Right hindlimb (tissue), 1 donor: ENCODE results near the gene NEAT1.

Experiments
- DNase-seq: peaks from one replicate; pipeline ENCODE4 v3.0.0-alpha.2; 2018

Gene NEAT1

DNA sequence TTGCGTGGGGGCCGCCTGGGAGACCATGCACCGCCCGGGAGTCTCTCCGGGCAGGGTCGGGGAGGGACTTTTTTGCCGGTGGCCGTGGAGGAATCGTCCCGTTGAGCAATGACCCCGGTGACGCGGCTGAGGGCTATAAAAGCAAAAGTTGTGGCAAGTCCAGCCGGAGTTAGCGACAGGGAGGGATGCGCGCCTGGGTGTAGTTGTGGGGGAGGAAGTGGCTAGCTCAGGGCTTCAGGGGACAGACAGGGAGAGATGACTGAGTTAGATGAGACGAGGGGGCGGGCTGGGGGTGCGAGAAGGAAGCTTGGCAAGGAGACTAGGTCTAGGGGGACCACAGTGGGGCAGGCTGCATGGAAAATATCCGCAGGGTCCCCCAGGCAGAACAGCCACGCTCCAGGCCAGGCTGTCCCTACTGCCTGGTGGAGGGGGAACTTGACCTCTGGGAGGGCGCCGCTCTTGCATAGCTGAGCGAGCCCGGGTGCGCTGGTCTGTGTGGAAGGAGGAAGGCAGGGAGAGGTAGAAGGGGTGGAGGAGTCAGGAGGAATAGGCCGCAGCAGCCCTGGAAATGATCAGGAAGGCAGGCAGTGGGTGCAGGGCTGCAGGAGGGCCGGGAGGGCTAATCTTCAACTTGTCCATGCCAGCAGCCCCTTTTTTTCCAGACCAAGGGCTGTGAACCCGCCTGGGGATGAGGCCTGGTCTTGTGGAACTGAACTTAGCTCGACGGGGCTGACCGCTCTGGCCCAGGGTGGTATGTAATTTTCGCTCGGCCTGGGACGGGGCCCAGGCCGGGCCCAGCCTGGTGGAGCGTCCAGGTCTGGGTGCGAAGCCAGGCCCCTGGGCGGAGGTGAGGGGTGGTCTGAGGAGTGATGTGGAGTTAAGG, at the start of gene NEAT1:
NEAT1 (plus strand) TSS at position 166 of the 883 bp plus-strand sequence.
- DNase-seq: peak; percentile 93

DNA sequence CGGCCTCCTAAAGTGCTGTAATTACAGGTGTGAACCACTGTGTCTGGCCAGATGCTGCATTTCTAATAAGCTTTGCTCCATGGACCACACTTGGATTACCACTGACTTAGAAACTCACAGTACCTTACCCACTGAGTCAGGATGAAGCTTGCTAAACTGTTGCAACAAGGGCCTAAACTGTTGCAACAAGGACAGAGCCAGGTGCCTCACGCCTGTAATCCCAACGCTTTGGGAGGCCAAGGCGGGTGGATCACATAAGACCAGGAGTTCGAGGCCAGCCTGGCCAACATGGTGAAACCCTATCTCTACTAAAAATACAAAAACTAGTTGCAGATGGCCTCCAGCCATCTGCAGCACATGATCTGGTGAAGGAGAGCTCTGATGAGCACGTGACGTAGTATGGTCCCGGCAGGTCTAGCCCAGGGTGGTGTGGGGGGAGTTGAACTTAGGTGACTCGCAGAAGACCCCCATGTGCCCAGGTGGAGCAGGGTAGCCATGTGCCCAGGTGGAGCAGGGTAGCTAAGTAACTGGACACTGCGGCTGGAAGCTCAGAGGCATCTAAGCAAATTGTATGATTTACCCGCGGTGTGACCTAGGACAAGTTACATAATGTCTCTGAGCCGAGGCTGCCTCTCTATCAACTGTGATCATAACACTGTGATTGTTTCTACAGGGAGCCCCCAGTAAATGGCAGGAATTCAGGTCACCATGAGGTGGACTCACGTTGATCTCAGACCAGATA, 48.6 kb upstream of the NEAT1 start:
- DNase-seq: no peak

DNA sequence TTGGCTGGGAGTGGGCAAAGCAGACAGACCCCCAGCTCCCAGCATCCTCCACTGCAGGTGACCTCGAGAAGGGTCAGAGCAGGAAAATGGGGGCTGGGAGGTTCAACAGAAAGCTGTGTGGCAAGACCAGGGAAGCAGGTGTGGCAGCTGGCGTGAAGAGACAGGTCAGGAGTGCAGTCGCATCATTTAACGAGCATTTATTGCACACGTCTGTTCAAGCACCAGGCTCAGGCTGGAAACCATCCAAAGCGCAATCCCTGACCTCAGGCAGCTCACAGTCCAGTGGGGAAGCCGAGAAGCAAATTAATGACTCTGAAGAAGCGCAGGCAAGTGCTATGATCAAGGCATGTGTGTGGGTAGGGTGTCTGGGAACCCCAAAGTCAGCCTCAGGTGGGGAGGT, 47.6 kb upstream of the NEAT1 start:
- DNase-seq: no peak

DNA sequence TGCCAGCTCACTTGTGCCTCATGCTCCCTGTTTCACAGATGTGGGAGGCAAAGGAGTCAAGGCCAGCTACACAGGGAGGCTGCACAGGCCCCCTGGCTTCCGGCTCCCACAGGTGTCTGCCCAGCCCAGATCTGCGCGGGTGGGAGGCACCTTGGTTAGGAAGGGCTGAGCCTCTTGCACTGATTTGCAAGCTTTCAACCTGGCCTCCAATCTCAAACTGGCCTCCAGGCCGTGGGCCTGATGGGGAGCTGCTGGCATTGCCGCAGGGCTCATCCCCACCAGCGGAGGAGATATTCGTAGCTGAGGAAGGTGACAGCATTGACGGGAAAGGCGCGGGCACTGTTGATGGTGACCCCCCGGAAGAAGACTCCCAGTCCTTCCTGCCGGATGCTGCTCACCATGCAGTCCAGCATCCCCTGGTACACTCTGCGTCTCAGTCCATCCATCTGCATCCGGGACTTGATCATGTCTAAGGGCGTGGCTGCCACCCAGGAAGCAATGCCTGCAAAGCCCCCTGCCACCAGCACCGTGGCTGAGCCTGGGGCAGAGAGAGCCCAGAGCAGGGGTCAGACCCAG, 46.4 kb upstream of the NEAT1 start:
- DNase-seq: no peak

DNA sequence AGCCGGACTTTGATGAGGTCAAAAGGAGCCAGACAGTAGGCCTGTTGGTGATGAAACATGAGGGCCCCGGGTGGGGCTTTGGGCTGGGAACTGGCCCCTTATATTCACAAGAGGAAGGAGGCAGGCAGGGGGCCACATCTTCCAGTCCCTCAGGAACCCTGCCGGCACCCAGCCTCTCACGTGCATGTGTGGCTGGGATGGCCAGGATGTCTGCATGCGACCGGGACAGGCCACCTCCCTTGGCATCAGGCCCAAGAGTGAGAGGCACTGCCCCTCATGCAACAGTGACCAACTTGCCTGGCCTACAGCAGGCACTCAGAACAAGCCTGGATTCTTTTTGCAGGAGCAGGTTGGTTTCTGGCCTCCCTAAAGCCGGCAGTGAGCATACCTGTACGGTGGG, 45.6 kb upstream of the NEAT1 start:
- no peak for DNase-seq

DNA sequence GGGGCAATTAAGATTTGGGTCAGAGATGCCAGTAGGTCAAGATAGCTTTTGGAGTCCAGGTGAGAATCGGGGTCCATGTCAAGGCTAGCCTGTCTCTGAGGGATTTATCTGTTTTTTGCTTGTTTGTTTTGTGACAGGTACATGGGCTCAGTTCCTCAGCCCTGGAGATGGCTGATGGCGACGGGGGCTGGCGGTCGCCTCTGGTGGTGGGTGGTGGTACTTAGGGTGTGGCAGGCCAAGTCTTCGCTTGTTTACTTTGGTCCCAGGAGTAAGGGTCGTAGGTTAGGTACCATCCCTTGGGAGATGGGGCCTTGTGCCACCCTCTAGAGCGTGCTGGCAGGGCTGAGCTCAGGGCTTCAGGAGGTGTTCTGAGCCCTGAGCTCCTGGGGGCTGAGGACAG, 44.8 kb upstream of the NEAT1 start:
- no peak for DNase-seq

DNA sequence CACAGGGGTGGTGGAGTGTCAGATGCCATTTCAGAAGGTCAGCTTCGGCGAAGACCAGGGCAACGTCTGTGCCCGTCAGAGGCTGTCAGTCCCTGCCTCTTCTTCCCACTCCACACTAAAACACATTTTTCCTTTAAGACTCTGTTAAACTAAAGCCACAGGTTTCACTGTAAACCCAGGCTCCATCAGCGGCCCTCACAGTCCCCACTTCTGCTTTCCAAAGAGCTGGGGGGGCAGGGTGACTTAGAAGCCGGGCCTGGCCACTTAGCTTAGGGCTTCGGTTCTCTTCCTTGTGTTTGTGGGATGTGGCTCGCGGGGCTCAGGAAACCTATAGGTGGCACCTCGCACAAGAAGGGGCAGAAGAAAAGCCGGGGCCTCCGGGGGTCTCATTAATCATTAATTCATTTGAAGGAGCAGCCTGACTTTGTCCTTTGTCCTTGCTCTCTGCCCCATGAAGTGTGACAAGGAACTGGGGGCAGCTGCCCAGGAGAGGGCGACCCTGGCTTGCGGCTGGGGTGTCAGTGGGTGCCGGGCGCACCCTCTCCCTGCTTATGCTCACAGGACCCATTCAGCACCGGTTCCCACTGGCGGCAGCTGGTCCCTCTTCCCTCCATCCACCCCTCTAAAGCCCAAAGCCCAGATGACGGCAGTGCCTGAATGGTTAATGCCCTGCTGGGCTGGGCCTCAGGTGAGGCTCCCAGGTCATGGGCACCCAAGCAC, 44.2 kb upstream of the NEAT1 start:
- no peak for DNase-seq

DNA sequence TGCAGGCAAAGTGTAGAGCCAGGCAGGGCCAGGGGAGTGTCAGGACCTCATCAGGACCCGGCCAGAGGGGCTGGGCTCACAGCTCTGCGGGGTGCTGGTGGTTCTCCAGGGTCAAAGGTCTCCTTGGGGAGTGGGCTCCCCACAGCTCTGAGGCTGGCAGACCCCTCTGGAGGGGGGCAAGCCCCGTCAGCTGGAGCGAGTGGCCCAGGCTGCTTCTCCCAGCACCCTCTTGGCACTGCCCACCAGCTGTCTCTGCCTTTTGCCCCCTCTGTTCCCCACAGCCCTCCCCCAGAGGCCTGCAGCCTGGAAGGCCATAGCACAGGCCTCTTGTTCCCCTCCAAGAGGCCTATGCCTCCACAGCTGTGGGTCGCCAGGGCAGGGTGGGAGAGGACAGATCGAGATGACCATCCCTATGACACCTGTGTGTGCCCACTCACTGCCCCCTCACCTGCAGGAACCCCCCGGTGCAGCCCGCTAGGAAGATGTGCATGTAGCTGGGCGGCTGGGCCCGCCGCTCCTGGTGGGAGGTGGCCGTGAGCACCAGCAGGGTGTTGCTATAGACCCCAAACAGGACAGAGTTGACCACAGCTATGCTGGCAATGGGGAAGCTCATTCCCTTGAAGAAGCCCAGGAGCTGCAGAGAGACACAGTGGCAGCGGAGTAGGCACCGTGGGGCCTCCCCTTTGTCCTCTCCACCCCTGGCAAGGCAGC, 43.5 kb upstream of the NEAT1 start:
- DNase-seq: no peak

DNA sequence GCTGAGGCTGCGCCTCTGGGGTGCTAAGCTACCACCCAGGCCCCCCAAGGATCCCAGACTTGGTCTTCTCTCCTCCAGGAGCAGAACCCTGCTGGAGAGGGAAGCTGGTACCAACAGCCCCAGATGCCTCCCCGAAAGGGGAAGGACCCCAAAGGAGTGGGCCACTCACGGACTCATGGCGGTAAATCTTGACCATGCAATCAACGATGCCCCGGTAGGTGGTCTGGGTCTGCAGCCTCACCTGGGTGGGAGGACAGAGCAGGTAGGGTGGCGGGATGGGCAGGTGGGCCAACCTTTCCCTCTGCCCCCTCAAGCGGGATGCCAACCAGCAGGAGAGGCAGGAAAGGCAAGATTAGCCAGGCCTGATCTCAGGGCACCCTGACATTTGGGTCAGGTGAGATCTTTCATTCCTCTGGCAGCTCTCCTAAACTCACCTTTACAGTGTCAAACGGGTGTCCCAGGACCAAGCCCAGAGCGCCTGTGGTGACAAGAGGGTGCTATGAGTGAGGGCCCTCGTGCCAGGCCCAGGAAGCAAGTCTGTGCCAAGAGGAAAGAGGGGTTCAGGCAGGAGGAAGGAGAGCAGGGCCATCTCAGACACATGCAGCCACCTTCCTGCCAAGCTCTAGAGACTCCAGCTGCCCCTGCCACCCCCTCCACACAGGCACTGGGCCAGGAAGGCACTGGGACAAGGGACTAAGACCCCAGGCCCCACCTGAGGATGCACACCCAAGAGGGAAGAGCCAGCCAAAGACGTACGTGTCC, 42.7 kb upstream of the NEAT1 start:
- no peak for DNase-seq

DNA sequence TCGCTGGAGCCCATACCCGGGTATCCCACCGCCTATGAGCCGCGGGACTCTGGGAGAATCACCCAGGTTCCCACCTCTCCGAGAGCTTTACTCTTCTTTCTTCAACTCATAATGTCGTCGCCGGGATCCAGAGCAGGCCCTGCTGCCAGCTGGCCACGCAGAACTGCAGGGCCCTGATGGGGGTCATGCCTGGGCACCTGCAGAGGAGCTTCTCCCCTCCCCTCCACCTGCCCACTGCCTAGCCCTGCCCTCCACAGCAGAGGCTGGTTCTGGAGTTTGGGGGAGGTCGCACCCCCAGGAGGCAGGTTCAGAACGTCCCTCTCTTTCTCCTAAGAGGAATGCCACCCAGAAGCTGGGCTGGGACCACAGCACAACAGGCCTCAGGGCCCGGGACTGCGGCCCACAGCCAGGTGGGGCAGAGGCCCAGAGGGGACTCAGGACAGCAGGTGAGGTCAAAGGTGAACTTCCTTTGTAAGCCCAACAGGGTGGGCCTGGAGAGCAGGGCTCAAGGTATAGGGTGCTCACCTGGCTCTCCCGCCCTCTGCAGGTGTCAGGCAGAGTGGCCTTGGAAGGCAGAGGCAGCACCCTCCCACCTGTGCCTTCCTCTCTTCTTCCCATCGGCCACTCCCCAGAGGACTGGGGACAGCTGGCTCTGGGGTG, 42.0 kb upstream of the NEAT1 start:
- DNase-seq: no peak

DNA sequence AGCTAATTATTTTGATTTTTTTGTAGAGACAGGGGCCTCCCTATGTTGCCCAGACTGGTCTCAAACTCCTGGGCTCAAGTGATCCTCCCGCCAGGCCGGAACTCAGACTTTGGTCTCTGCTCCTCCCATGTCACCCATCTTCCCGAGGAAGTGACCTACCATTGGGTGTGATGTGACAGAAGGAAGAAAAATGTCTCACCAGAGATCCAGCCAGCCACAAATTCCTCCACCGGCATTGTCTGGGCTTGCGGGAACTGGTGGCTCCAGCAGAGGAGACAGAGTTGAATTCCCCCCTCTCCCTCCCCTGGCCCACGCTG, 40.9 kb upstream of the NEAT1 start:
- no peak for DNase-seq

DNA sequence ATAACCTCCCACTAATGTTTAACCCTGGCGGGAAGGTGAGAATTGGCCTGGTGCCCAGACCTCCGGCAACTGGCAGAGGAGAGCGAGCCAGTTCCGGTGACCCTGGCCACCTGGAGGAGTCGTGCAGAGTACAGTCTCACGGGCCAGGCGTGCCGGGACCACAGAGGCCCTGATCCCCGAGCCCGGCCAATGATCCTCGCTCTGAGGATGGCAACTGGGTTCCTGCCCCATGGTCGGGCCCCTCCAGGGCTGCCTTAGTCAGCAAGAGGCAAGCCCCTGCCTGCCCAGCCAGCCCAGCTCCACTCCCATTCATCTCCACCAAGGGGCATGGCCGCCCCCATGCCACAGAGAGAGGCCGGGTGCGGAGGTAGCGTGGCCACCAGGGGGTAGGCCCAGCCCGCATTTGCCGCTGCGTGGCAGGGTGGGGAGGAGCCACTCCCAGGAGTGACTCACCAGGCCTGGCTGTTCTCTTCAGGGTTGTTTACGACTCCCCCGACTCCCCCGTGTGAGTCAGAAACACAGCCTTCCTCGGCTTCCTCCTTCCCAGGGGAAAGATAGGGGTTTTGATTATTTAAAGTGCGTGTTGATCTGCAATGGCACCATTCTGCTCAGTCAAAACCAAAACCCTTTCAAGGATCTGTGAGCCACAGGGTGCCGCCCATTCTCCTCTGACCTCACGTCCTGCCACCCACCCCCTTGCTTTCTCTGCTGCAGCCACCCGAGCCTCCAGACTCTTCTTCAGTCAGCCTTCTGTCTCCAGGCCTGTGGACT, 40.4 kb upstream of the NEAT1 start, which contains the start of gene SLC25A45:
SLC25A45 (minus strand) TSS at position 614 of the 771 bp plus-strand sequence. CDS start 695 bp downstream, outside the sequence.
- peak; percentile 91 for DNase-seq

DNA sequence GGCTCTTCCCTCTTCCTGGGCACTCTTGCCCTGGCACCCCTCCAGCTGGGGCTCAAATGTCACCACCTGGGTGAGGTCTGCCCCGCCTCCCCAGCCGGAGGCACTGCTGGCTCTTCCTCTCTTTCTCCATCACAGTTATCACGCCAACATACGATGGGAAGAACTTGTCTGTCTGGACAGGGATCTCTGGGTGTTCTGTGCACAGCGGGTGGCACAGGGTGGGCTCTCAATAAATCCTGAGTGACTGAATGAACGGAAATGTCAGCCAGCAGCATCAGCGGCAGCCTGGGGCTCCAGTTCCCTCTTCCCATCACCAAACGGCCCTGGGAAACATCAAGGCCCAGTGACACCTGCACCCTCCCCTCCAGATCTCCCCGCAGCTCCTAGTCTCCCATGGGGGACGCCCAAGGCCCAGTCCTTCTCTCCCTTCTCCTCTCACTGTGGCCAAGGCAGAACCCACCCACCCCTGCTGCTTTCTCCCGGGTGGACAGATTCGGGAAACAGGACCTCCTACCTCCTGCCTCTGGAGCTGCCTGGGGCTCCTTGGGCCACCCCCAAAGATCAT, 39.7 kb upstream of the NEAT1 start:
- no peak for DNase-seq

DNA sequence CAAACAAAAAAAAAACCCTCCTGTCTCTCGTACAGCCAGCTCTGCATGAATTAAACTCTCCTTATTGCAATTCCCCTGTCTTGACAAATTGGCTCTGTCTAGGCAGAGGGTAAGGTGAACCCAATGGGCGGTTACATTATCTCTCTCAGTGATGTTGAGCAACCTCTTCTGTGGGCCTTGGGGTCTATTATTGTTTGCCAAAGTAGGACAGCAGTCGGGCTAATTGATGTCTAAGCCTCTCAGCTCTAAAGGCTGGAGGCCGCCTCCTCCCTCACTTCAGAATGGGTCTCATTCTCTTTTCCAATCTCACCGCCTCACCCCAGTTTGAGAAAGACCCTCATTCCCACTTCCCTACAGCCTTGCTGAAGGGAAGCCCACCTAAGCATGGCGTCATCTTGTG, 38.8 kb upstream of the NEAT1 start:
- DNase-seq: no peak

DNA sequence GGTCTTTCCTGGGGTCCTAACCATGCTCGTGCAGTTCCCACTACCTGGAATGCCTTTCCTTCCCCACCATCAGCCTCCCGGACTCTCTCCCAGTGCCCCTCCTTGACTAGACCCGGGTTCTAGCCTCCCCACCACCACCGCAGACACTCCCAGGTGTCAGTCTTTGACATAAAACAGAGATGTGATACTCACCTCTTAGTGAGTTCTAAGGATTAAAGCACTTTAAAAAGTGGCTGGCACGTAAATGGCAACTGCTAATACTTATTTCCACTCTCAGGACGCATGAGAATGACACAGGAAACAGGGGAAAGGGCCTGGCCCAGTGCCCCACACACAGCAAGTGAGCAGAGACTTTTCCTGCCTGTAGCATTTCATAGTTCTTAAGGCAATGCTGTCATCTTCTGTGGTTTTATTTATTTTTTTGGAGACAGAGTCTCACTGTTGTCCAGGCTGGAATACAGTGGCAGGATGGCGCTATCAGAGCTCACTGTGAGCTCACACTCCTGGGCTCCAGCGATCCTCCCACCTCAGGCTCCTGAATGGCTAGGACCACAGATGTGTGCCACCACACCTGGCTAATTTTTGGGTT, 38.2 kb upstream of the NEAT1 start:
- no peak for DNase-seq

DNA sequence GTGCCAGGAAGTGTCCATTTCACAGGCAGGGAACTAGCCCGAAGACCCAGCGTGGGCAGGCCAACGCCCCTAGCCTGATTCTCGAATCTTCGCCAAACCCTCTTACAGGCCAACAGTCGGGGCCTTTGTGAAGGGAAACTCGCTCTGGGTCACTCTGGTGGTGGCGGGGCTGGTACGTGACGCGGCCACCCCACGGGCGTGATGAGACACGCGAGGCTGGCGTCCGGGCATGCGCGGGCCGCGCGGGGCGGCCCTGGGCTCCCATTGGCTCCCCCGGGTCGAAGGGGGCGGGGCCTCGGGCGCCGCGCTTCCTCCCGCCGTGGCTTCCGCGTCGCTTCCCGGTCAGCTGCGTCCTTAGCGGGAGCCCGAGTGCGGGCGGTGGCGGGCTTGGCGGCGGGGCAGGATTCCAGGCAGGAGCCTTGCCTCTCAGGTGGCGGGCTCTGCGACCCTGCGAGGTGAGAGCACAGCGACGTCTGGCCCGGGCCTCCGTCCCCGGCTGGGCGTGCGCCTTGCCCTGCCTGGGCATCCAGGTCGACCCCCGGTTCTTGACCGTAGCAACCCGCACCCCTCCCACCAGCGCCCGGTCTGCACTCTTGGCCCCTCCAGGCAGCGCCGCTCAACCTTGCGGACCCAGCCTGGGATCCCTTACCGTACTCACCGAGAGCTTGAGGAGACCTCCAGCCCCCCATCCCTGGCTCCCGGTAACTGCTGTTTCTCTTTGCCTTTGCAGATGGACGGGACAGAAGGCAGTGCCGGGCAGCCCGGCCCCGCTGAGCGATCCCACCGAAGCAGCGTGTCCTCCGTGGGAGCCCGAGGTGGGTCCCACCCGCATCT, 36.1 kb upstream of the NEAT1 start, which contains the start of gene FRMD8:
FRMD8 (plus strand) TSS at position 331 of the 834 bp plus-strand sequence; CDS start at position 731, 400 bp downstream.
- peak; percentile 93 for DNase-seq

DNA sequence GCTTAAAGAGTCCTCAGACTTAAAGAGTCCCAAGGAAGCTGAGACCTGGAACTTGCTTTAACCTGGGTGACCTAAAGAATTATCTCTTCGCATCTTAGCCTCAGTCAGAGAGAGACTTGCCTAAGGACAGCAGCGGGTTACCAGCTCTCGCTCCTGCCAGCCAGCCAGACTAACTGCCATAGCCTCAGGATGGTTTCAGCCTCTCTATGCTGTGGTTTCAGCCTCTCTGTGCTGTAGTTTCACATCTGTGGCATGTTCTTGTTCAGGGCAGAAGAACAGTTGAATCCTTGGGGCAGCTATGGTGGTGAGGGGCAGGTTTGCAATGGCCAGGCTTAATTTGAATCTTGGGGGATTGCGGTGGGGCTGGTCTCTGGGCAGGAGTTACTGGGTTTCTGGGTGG, 33.9 kb upstream of the NEAT1 start:
- no peak for DNase-seq

DNA sequence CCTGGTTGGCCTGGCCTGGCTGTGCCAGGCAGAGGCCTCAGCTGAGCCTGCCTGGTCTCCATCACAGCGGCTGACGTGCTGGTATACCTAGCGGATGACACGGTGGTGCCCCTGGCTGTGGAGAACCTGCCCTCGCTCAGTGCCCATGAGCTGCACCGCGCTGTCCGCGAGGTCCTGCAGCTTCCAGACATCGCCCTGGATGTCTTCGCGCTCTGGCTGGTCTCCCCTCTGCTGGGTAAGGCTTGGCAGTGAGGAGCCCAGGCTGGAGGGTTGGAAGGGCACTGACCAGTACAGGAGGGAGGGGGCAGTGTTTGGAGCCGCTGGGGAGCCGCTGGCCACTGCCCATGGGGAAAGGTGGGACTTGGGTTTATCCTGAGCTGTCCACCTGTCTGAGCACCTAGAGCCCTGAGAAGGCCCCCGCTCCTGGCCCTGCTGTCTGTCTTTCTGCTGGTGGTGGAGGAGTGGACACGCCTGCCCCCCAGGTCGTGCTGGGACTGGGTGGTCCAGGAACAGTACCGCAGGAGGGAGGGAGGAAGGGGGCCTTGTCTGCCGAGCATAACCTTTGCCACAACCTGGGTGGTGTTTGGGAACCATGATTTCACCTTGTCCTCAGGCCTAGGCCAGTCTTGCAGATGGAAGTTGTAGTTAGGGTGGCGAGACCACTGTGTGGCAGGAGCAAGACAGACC, 33.2 kb upstream of the NEAT1 start:
- DNase-seq: no peak
